H1 (cell line): ENCODE data around the gene EGFLAM. TPM values are rescaled to one million over a fixed set of nuclear protein-coding genes. Genes with fewer than 3 reads are reported as not detected.

Experiments
- CEBPB ChIP-seq: IDR thresholded peaks from 2 replicates; pipeline ENCODE4 v1.6.1; 2012; ENCODE audit warnings: low read depth, low read length
- PHF8 ChIP-seq: fragments of 200-600 bp; sonication (generic); conservative IDR thresholded peaks from 2 replicates; pipeline ENCODE4 v1.7.1; 2012; ENCODE audit warnings: low read depth, mild to moderate bottlenecking, inconsistent platforms, low read length, moderate library complexity
- RBBP5 ChIP-seq: IDR thresholded peaks from 2 replicates; pipeline ENCODE4 v1.7.1; 2012; ENCODE audit warnings: low read depth, mild to moderate bottlenecking, inconsistent platforms, low read length, moderate library complexity, borderline replicate concordance
- RNF2 ChIP-seq: fragments of 200-900, 300-1000 bp; sonication (generic); IDR thresholded peaks from 2 replicates; pipeline ENCODE4 v1.7.1; 2016; ENCODE audit warnings: borderline replicate concordance, low read depth, mild to moderate bottlenecking, antibody characterized with exemption, low read length; ENCODE audit not compliant: poor library complexity, severe bottlenecking; ENCODE audit errors: missing control alignments
- SIN3A ChIP-seq, 2 experiments: IDR thresholded peaks in 1 of 2; conservative IDR thresholded peaks in 1 of 2; 2 replicates each; pipeline ENCODE4 v1.6.1; 2011 to 2012; ENCODE audit warnings: low read length in 2 of 2, improper control_type of control experiment in 1 of 2, low read depth in 1 of 2, mild to moderate bottlenecking in 1 of 2
- polyA plus RNA-seq, 7 experiments: library from polyadenylated mRNA; depleted of rRNA in 3 of 7; stranded (reverse) in 5 of 7; unstranded in 2 of 7; fragments of >200 nt in 5 of 7; fragments of 200-250 nt in 2 of 7; gene quantifications; 1 replicate in 5 of 7; 2 replicates in 1 of 7; 4 replicates in 1 of 7; pipeline versions ENCODE4 v1.2.1 to v1.2.3, GENCODE V29; 2011 to 2013; ENCODE audit warnings: missing spikeins in 2 of 7, mixed read lengths in 2 of 7
- total RNA-seq: library from RNA; stranded (reverse); fragmentation: NEBNext Ultra II Directional; extraction: Animal tissue kit (Norgen Biotek cat#: 25700); gene quantifications from 2 replicates; pipeline ENCODE4 v1.2.1, GENCODE V29; 2021
- TF ChIP-seq, protein P1 (sequence below): fragments of 300-600 bp; sonication (generic); IDR thresholded peaks from 2 replicates; pipeline ENCODE4 v1.7.1; 2012; ENCODE audit warnings: low read length, moderate library complexity, mild to moderate bottlenecking, inconsistent platforms; ENCODE audit not compliant: insufficient replicate concordance

The EGFLAM gene
- total and polyA plus RNA-seq, 2 of the 8 experiments (the other 6 are each of a cell fraction or from before 2014, with no cell fraction given), result 0.20 to 0.24 TPM

- TF ChIP-seq, protein P1, sequence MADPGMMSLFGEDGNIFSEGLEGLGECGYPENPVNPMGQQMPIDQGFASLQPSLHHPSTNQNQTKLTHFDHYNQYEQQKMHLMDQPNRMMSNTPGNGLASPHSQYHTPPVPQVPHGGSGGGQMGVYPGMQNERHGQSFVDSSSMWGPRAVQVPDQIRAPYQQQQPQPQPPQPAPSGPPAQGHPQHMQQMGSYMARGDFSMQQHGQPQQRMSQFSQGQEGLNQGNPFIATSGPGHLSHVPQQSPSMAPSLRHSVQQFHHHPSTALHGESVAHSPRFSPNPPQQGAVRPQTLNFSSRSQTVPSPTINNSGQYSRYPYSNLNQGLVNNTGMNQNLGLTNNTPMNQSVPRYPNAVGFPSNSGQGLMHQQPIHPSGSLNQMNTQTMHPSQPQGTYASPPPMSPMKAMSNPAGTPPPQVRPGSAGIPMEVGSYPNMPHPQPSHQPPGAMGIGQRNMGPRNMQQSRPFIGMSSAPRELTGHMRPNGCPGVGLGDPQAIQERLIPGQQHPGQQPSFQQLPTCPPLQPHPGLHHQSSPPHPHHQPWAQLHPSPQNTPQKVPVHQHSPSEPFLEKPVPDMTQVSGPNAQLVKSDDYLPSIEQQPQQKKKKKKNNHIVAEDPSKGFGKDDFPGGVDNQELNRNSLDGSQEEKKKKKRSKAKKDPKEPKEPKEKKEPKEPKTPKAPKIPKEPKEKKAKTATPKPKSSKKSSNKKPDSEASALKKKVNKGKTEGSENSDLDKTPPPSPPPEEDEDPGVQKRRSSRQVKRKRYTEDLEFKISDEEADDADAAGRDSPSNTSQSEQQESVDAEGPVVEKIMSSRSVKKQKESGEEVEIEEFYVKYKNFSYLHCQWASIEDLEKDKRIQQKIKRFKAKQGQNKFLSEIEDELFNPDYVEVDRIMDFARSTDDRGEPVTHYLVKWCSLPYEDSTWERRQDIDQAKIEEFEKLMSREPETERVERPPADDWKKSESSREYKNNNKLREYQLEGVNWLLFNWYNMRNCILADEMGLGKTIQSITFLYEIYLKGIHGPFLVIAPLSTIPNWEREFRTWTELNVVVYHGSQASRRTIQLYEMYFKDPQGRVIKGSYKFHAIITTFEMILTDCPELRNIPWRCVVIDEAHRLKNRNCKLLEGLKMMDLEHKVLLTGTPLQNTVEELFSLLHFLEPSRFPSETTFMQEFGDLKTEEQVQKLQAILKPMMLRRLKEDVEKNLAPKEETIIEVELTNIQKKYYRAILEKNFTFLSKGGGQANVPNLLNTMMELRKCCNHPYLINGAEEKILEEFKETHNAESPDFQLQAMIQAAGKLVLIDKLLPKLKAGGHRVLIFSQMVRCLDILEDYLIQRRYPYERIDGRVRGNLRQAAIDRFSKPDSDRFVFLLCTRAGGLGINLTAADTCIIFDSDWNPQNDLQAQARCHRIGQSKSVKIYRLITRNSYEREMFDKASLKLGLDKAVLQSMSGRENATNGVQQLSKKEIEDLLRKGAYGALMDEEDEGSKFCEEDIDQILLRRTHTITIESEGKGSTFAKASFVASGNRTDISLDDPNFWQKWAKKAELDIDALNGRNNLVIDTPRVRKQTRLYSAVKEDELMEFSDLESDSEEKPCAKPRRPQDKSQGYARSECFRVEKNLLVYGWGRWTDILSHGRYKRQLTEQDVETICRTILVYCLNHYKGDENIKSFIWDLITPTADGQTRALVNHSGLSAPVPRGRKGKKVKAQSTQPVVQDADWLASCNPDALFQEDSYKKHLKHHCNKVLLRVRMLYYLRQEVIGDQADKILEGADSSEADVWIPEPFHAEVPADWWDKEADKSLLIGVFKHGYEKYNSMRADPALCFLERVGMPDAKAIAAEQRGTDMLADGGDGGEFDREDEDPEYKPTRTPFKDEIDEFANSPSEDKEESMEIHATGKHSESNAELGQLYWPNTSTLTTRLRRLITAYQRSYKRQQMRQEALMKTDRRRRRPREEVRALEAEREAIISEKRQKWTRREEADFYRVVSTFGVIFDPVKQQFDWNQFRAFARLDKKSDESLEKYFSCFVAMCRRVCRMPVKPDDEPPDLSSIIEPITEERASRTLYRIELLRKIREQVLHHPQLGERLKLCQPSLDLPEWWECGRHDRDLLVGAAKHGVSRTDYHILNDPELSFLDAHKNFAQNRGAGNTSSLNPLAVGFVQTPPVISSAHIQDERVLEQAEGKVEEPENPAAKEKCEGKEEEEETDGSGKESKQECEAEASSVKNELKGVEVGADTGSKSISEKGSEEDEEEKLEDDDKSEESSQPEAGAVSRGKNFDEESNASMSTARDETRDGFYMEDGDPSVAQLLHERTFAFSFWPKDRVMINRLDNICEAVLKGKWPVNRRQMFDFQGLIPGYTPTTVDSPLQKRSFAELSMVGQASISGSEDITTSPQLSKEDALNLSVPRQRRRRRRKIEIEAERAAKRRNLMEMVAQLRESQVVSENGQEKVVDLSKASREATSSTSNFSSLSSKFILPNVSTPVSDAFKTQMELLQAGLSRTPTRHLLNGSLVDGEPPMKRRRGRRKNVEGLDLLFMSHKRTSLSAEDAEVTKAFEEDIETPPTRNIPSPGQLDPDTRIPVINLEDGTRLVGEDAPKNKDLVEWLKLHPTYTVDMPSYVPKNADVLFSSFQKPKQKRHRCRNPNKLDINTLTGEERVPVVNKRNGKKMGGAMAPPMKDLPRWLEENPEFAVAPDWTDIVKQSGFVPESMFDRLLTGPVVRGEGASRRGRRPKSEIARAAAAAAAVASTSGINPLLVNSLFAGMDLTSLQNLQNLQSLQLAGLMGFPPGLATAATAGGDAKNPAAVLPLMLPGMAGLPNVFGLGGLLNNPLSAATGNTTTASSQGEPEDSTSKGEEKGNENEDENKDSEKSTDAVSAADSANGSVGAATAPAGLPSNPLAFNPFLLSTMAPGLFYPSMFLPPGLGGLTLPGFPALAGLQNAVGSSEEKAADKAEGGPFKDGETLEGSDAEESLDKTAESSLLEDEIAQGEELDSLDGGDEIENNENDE, result no peak
- TF ChIP-seq RNF2 (no peak), RBBP5 (no peak), CEBPB (no peak), SIN3A (conservative IDR thresholded peaks at IDR 0.05 in 1 of 2, IDR thresholded peaks at IDR 0.05 in 1 of 2; ENCODE audit: low read depth in 1 of 2, low read length in 2 of 2) (no peak), PHF8 (no peak)
- TF ChIP-seq, all 59 proteins: peak for 0
Observed at GRCh38 chr5:38410304-38410990, 152.1 kb downstream of the EGFLAM start (continued).
